Fibroblast of the aortic adventitia (primary cell): Measurements from ENCODE around the gene CCDC91. TPM values are rescaled to one million over a fixed set of nuclear protein-coding genes. Genes with fewer than 3 reads are reported as not detected.

Source experiments
- DNase-seq: peaks from one replicate; pipeline ENCODE4 v3.0.0-alpha.2; 2010; ENCODE audit warnings: low read depth
- H3K4me3 ChIP-seq: 2 replicates; pipeline ENCODE4 v1.5.1; 2011; ENCODE audit warnings: low read depth, mild to moderate bottlenecking, control low read depth, low read length, moderate library complexity
- total RNA-seq: library from RNA; depleted of rRNA; stranded (reverse); fragments of >200 nt; gene quantifications from 2 replicates; pipeline ENCODE4 v1.2.3, GENCODE V29; 2012; ENCODE audit warnings: low replicate concordance
- TF ChIP-seq, protein P1 (sequence below): IDR thresholded peaks from 2 replicates; pipeline ENCODE4 v1.5.1; 2011; ENCODE audit warnings: mild to moderate bottlenecking, low read length, control low read depth, inconsistent platforms; ENCODE audit not compliant: insufficient read depth

The CCDC91 gene
- total RNA-seq, 1 donor: 37.4 TPM

GRCh38 chr12:28235985-28236384 lies 45.7 kb downstream of the CCDC91 start:
- no peak overlapping the region for H3K4me3 ChIP-seq
- no peak for DNase-seq

GRCh38 chr12:28237423-28237822 lies 47.2 kb downstream of the CCDC91 start:
- TF ChIP-seq, protein P1, sequence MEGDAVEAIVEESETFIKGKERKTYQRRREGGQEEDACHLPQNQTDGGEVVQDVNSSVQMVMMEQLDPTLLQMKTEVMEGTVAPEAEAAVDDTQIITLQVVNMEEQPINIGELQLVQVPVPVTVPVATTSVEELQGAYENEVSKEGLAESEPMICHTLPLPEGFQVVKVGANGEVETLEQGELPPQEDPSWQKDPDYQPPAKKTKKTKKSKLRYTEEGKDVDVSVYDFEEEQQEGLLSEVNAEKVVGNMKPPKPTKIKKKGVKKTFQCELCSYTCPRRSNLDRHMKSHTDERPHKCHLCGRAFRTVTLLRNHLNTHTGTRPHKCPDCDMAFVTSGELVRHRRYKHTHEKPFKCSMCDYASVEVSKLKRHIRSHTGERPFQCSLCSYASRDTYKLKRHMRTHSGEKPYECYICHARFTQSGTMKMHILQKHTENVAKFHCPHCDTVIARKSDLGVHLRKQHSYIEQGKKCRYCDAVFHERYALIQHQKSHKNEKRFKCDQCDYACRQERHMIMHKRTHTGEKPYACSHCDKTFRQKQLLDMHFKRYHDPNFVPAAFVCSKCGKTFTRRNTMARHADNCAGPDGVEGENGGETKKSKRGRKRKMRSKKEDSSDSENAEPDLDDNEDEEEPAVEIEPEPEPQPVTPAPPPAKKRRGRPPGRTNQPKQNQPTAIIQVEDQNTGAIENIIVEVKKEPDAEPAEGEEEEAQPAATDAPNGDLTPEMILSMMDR: no peak
- no peak overlapping the region for H3K4me3 ChIP-seq
- DNase-seq: no peak

More at GRCh38 chr12:28235985-28236384, 45.7 kb downstream of the CCDC91 start:
- TF ChIP-seq, protein P1: no peak

- TF ChIP-seq, protein P1: no peak
- no peak overlapping the region for H3K4me3 ChIP-seq
- DNase-seq: no peak
These were observed 49.7 kb downstream of the CCDC91 start for GRCh38 chr12:28239918-28240317.

DNA sequence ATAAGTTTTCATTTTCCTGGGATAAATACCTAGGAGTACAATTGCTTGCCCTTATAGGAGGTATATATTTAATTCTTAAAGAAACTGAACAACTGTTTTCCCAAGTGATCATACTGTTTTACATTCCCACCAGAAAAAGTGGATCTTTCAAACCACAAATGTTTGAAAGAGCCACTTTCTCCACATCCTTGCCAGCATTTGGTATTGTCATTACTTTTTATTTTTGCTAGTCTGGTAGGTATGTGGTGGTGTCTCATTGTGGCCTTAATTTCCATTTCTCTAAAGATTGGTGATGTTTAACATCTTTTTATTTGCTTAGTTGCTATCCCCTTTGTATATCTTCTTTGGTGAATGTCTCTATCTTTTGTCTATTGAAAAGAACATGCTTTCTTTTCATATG lies 50.6 kb downstream of the CCDC91 start:
- no peak for DNase-seq
- TF ChIP-seq, protein P1: no peak
- no peak overlapping the region for H3K4me3 ChIP-seq

DNA sequence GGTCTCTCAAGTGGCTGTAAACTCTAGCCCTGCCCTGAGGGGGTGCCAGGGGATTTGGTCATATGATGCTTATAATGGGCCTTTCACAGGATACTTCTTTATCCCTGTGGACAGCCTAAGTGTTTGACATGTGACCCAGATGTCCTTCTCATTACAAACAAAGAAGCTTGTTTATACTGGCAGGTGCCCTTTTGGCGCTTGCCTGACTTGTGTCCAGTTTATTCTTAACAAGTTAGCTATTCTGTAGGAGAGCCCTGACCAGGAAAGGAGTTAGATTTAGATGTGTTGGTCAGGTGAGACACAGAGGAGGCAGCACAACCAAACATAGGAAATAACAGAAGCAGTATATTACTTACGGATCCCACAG lies 51.9 kb downstream of the CCDC91 start:
- TF ChIP-seq, protein P1: no peak
- DNase-seq: no peak
- no peak overlapping the region for H3K4me3 ChIP-seq

GRCh38 chr12:28242496-28243309 lies 52.4 kb downstream of the CCDC91 start:
- H3K4me3 ChIP-seq: no peak overlapping the region
- TF ChIP-seq, protein P1: no peak
- peak; percentile 77 for DNase-seq

DNA sequence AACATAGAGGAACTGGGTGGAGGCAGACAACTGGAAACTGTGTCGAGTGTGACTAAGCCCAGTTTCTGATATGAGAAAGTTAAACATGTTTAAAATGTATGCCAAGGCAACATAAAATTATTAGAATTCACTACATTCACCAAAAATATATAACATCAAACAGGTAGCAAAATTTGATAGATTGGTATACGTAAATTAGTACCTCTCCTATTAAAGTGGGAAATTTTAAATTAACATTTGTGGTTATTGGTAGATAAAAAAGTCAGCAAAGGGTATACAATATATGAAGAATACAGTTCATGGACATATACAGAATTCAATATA lies 53.0 kb downstream of the CCDC91 start:
- H3K4me3 ChIP-seq: no peak overlapping the region
- TF ChIP-seq, protein P1: no peak
- no peak for DNase-seq
